ENCODE results near the gene CBY1. TPM values are rescaled to one million over a fixed set of nuclear protein-coding genes. Genes with fewer than 3 reads are reported as not detected.
A peak's percentile ranks its signal among the peaks of the same experiment; 100 is the strongest.

The CBY1 gene
- total and polyA plus RNA-seq, 9 of the 15 experiments (the other 6 are each of a cell fraction or from before 2014, with no cell fraction given), result 5.7 to 19.7 (median 10.8) TPM

DNA sequence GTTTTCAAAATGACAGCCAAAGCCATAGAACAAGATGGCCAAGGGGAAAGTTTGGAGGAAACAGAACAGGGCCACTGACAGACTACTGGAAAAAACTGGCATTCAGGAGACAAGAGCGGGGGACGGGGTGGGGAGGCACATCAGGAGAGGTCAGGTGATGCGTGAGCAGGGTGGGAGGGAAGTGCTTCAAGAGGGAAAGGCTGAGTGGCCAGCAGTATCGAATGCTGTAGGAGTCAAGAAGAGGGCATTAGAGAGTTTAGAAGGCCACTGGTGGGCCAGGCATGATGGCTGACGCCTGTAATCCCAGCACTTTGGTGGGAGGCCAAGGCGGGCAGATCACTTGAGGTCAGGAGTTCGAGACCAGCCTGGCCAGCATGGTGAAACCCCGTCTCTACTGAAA, 57.5 kb downstream of the CBY1 start (continued):
- TF ChIP-seq, protein P1, sequence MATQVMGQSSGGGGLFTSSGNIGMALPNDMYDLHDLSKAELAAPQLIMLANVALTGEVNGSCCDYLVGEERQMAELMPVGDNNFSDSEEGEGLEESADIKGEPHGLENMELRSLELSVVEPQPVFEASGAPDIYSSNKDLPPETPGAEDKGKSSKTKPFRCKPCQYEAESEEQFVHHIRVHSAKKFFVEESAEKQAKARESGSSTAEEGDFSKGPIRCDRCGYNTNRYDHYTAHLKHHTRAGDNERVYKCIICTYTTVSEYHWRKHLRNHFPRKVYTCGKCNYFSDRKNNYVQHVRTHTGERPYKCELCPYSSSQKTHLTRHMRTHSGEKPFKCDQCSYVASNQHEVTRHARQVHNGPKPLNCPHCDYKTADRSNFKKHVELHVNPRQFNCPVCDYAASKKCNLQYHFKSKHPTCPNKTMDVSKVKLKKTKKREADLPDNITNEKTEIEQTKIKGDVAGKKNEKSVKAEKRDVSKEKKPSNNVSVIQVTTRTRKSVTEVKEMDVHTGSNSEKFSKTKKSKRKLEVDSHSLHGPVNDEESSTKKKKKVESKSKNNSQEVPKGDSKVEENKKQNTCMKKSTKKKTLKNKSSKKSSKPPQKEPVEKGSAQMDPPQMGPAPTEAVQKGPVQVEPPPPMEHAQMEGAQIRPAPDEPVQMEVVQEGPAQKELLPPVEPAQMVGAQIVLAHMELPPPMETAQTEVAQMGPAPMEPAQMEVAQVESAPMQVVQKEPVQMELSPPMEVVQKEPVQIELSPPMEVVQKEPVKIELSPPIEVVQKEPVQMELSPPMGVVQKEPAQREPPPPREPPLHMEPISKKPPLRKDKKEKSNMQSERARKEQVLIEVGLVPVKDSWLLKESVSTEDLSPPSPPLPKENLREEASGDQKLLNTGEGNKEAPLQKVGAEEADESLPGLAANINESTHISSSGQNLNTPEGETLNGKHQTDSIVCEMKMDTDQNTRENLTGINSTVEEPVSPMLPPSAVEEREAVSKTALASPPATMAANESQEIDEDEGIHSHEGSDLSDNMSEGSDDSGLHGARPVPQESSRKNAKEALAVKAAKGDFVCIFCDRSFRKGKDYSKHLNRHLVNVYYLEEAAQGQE (IDR thresholded peaks at IDR 0.05; ENCODE audit: borderline replicate concordance), result peak; percentile 21; the same call in 1 of the 2 replicates
- TF ChIP-seq, protein P1 (CRISPR knock-in tag; IDR thresholded peaks at IDR 0.05; ENCODE audit: low read depth), result no peak
- no peak for TF ChIP-seq ZNF507 (tag; conservative IDR thresholded peaks at IDR 0.05)
- 0 out of 2 replicates have a peak, but pooled peaks have one; percentile 12 for TF ChIP-seq OTX1 (CRISPR knock-in tag; IDR thresholded peaks at IDR 0.05)
- no peak for TF ChIP-seq MBD2 (IDR thresholded peaks at IDR 0.05; ENCODE audit: borderline replicate concordance, low read depth)
- no peak for TF ChIP-seq MTF1 (CRISPR knock-in tag; IDR thresholded peaks at IDR 0.05; ENCODE audit: borderline replicate concordance)
